KMS-11 (cell line): Measurements from ENCODE around the gene SRSF10.
A peak's percentile ranks its signal among the peaks of the same experiment; 100 is the strongest.

Source experiments
- H2AFZ ChIP-seq: fragments of 200-600 bp; sonication (generic); 2 replicates; pipeline ENCODE4 v1.6.1; 2016; ENCODE audit warnings: antibody characterized with exemption, mixed run types, low read depth
- H3K27ac ChIP-seq: fragments of 200-600 bp; sonication (generic); 2 replicates; pipeline ENCODE4 v1.6.1; 2016; ENCODE audit warnings: mild to moderate bottlenecking, mixed run types
- H3K27me3 ChIP-seq: fragments of 200-600 bp; sonication (generic); 2 replicates; pipeline ENCODE4 v1.6.1; 2017; ENCODE audit warnings: mild to moderate bottlenecking, low read depth, mixed run types, moderate library complexity; ENCODE audit not compliant: insufficient read depth
- H3K36me3 ChIP-seq: fragments of 200-600 bp; sonication (generic); 2 replicates; pipeline ENCODE4 v1.6.1; 2017; ENCODE audit warnings: mild to moderate bottlenecking, mixed run types; ENCODE audit not compliant: insufficient read depth
- H3K4me1 ChIP-seq: fragments of 200-600 bp; sonication (generic); 2 replicates; pipeline ENCODE4 v1.6.1; 2016; ENCODE audit warnings: mild to moderate bottlenecking, low read depth, mixed run types; ENCODE audit not compliant: poor library complexity, severe bottlenecking
- H3K4me2 ChIP-seq: fragments of 200-600 bp; sonication (generic); 2 replicates; pipeline ENCODE4 v1.7.0; 2016; ENCODE audit warnings: mild to moderate bottlenecking, mixed run types
- H3K4me3 ChIP-seq: fragments of 200-600 bp; sonication (generic); IDR thresholded peaks from 2 replicates; pipeline ENCODE4 v1.6.1; 2017; ENCODE audit warnings: low read depth, low read length, mixed read lengths; ENCODE audit not compliant: insufficient read depth
- H3K79me2 ChIP-seq: fragments of 200-600 bp; sonication (generic); 2 replicates; pipeline ENCODE4 v1.6.1; 2016; ENCODE audit warnings: low read depth, mixed run types; ENCODE audit not compliant: insufficient read depth
- H3K9ac ChIP-seq: fragments of 200-600 bp; sonication (generic); 2 replicates; pipeline ENCODE4 v1.6.1; 2016; ENCODE audit warnings: mild to moderate bottlenecking, mixed run types
- H4K20me1 ChIP-seq: fragments of 200-600 bp; sonication (generic); 2 replicates; pipeline ENCODE4 v1.6.1; 2016; ENCODE audit warnings: mild to moderate bottlenecking, mixed run types; ENCODE audit not compliant: insufficient read depth
- TF ChIP-seq, protein P1 (sequence below): fragments of 200-600 bp; sonication (generic); conservative IDR thresholded peaks from 2 replicates; pipeline ENCODE4 v1.6.1; 2017; ENCODE audit warnings: low read depth, mild to moderate bottlenecking, antibody characterized with exemption, low read length, moderate library complexity, mixed read lengths

Gene SRSF10

GRCh38 chr1:23977854-23978191 lies 2.3 kb downstream of the SRSF10 start:
- TF ChIP-seq, protein P1, sequence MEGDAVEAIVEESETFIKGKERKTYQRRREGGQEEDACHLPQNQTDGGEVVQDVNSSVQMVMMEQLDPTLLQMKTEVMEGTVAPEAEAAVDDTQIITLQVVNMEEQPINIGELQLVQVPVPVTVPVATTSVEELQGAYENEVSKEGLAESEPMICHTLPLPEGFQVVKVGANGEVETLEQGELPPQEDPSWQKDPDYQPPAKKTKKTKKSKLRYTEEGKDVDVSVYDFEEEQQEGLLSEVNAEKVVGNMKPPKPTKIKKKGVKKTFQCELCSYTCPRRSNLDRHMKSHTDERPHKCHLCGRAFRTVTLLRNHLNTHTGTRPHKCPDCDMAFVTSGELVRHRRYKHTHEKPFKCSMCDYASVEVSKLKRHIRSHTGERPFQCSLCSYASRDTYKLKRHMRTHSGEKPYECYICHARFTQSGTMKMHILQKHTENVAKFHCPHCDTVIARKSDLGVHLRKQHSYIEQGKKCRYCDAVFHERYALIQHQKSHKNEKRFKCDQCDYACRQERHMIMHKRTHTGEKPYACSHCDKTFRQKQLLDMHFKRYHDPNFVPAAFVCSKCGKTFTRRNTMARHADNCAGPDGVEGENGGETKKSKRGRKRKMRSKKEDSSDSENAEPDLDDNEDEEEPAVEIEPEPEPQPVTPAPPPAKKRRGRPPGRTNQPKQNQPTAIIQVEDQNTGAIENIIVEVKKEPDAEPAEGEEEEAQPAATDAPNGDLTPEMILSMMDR: no peak
- H3K27me3 ChIP-seq: no peaks in the 10 kb centered on the region
- H3K79me2 ChIP-seq: peaks cover 74% of the 10 kb centered on the region
- H4K20me1 ChIP-seq: peaks cover 40% of the 10 kb centered on the region
- peak overlapping the region; percentile 100; the same call in 1 of the 2 replicates for H3K9ac ChIP-seq
- H3K27ac ChIP-seq: 0 out of 2 replicates have a peak overlapping the region, but pooled peaks have one; percentile 6
- H3K36me3 ChIP-seq: peaks cover 13% of the 10 kb centered on the region; the same call in 1 of the 2 replicates
- no peak overlapping the region for H2AFZ ChIP-seq
- H3K4me3 ChIP-seq: no peak overlapping the region
- peaks cover 53% of the 10 kb centered on the region for H3K4me1 ChIP-seq
- H3K4me2 ChIP-seq: peak overlapping the region; percentile 82

DNA sequence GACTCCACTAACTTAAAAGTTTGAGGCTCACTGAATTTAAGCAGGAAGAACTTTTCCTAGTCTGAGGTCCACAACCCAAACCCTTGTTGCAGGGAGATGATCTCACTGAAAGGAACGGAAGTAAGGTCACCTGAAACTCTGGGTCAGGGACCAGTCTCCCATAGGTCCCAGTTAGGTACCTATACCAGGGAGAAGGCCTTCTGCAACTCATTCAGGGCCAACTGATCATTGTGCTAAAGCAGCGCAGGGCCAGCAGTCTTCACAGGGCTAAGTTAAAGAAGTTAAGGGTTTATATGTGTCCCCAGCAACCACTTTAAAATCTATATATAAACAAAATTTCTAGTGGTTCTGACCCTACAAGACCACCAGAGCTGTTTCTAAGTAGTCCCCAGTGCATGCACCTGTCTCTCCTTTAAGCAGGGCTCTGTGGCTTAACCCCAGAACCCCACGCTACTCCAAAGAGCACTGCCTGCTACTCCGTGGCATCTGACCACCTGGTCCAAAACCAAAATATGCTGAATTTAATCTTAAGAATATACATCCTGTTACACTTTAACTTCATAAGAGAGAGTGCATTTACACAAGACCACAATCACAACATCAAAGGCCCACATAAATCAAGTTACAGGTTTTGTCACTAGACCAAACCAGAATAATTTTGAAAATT lies 2.8 kb downstream of the SRSF10 start:
- no peak overlapping the region for H3K9ac ChIP-seq
- peaks cover 53% of the 10 kb centered on the region for H3K4me1 ChIP-seq
- no peak overlapping the region for H3K27ac ChIP-seq

GRCh38 chr1:23967871-23968270 lies 12.3 kb downstream of the SRSF10 start:
- TF ChIP-seq, protein P1: no peak
- Histone ChIP-seq H3K9ac (no peak overlapping the region), H3K27me3 (no peaks in the 10 kb centered on the region), H3K36me3 (peaks cover 22% of the 10 kb centered on the region; the same call in 1 of the 2 replicates), H3K27ac (no peak overlapping the region), H2AFZ (no peak overlapping the region), H3K4me3 (no peak overlapping the region), H3K4me1 (peaks cover 73% of the 10 kb centered on the region), H4K20me1 (peaks cover 3% of the 10 kb centered on the region; the same call in 1 of the 2 replicates), H3K4me2 (no peak overlapping the region), H3K79me2 (peaks cover 94% of the 10 kb centered on the region)

More for the DNA sequence above, 2.8 kb downstream of the SRSF10 start:
- Histone ChIP-seq H3K36me3 (peaks cover 13% of the 10 kb centered on the region; the same call in 1 of the 2 replicates), H3K27me3 (no peaks in the 10 kb centered on the region), H3K4me3 (no peak overlapping the region), H3K79me2 (peaks cover 79% of the 10 kb centered on the region), H4K20me1 (peaks cover 40% of the 10 kb centered on the region), H3K4me2 (peak overlapping the region; percentile 82), H2AFZ (no peak overlapping the region)
- TF ChIP-seq, protein P1: no peak

DNA sequence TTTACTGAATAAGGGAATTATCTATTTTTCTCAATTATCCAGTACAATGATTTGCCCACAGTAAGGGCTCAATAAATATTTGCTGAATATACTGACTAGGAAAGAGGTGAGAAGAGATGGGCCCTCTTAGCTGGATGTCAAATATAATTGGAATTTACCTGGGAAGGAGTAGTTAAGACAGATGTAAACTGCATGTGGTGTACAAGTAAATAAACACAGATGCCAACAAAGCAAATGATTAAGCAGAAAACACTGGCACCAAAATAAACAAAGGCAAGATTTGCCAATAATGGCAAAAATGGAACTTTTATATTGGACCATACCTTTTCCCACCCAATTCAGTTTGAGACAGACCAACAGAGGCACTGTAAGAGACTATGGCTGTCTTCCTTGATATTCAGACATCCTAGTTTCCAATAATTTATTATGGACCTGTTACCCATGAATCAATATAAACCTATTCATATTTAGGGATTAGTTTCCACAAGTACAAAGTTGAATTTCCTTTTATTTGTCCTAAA lies 13.1 kb downstream of the SRSF10 start:
- H3K4me1 ChIP-seq: peaks cover 74% of the 10 kb centered on the region

More for the DNA sequence above, 13.1 kb downstream of the SRSF10 start:
- H3K79me2 ChIP-seq: peaks cover 86% of the 10 kb centered on the region
- TF ChIP-seq, protein P1: no peak
- no peaks in the 10 kb centered on the region for H3K27me3 ChIP-seq
- peaks cover 21% of the 10 kb centered on the region; the same call in 1 of the 2 replicates for H3K36me3 ChIP-seq
- no peak overlapping the region for H3K4me3 ChIP-seq
- H2AFZ ChIP-seq: no peak overlapping the region
- peak overlapping the region; percentile 1; the same call in 1 of the 2 replicates for H3K4me2 ChIP-seq
- H3K9ac ChIP-seq: no peak overlapping the region
- peaks cover 3% of the 10 kb centered on the region; the same call in 1 of the 2 replicates for H4K20me1 ChIP-seq
- no peak overlapping the region; the same call in 1 of the 2 replicates for H3K27ac ChIP-seq
